Measurements from ENCODE around the gene MAP3K8.
"Not testable (repeated sequence)": the region's sequence is repeated elsewhere in the genome, so short reads cannot be mapped to it uniquely, and the experiment has no call there.

- TF ChIP-seq EZH2 (IDR thresholded peaks at IDR 0.05; ENCODE audit: insufficient read depth, poor library complexity, severe bottlenecking); EZH2phosphoT487 (IDR thresholded peaks at IDR 0.05; ENCODE audit: insufficient read depth, low read depth): not testable (repeated sequence)
These were observed 41.5 kb downstream of the MAP3K8 start for GRCh38 chr10:30475515-30475914.
